HG02870 (cell line): ENCODE measurements around the gene DOLPP1.
"Not testable (repeated sequence)": the region's sequence is repeated elsewhere in the genome, so short reads cannot be mapped to it uniquely, and the experiment has no call there.

Source experiments
- ATAC-seq: cut with Tn5 transposase; IDR thresholded peaks from one replicate; pipeline ENCODE4 v1.9.1; 2021; ENCODE audit warnings: mild to moderate bottlenecking, moderate library complexity; ENCODE audit not compliant: unreplicated experiment

DOLPP1 gene

GRCh38 chr9:129080601-129081387 lies at the start of gene DOLPP1:
DOLPP1 (plus strand) TSS chr9:129081111; CDS start chr9:129081132, 21 bp downstream.
- peak; percentile 93 for ATAC-seq

GRCh38 chr9:129031514-129031913 lies 49.4 kb upstream of the DOLPP1 start:
- no peak for ATAC-seq

- ATAC-seq = no peak
These were observed 48.3 kb upstream of the DOLPP1 start for GRCh38 chr9:129032541-129033159.

- ATAC-seq = no peak
These were observed 47.7 kb upstream of the DOLPP1 start for GRCh38 chr9:129033216-129033615.

- ATAC-seq = not testable (repeated sequence)
These were observed 45.1 kb upstream of the DOLPP1 start for GRCh38 chr9:129035838-129036237.

GRCh38 chr9:129036241-129036922 lies 44.5 kb upstream of the DOLPP1 start, which contains the start of gene MIGA2:
MIGA2 (plus strand) TSS chr9:129036626; CDS start chr9:129040595, 3,969 bp downstream.
- ATAC-seq = peak; percentile 97

GRCh38 chr9:129036923-129037766 lies 43.8 kb upstream of the DOLPP1 start:
- no peak for ATAC-seq

- ATAC-seq = no peak
These were observed 43.2 kb upstream of the DOLPP1 start for GRCh38 chr9:129037767-129038098.

- ATAC-seq = no peak
These were observed 42.6 kb upstream of the DOLPP1 start for GRCh38 chr9:129038109-129038852.

- ATAC-seq = no peak
These were observed 40.7 kb upstream of the DOLPP1 start for GRCh38 chr9:129040113-129040643.

GRCh38 chr9:129042016-129042415 lies 38.9 kb upstream of the DOLPP1 start:
- ATAC-seq = no peak

GRCh38 chr9:129052592-129052991 lies 28.3 kb upstream of the DOLPP1 start:
- no peak for ATAC-seq

- no peak for ATAC-seq
These were observed 27.9 kb upstream of the DOLPP1 start for GRCh38 chr9:129053020-129053419.

GRCh38 chr9:129054163-129054851 lies 26.6 kb upstream of the DOLPP1 start:
- no peak for ATAC-seq

GRCh38 chr9:129058965-129059795 lies 21.7 kb upstream of the DOLPP1 start:
- no peak for ATAC-seq

GRCh38 chr9:129059796-129060785 lies 20.8 kb upstream of the DOLPP1 start:
- ATAC-seq = no peak

- no peak for ATAC-seq
These were observed 19.9 kb upstream of the DOLPP1 start for GRCh38 chr9:129060991-129061390.
